DMS 273 (cell line): ENCODE data around the gene EXOSC5.
"Not testable (repeated sequence)": the region's sequence is repeated elsewhere in the genome, so short reads cannot be mapped to it uniquely, and the experiment has no call there.

Experiments used
- DNase-seq: peaks from one replicate; lab custom pipeline; 2025; ENCODE audit not compliant: unreplicated experiment; lab: John Stamatoyannopoulos, UW

Gene EXOSC5

GRCh38 chr19:41371541-41371940, 25.6 kb downstream of the EXOSC5 start:
- DNase-seq: no peak

- DNase-seq: not testable (repeated sequence)
These were observed 26.0 kb downstream of the EXOSC5 start for GRCh38 chr19:41371119-41371518.

GRCh38 chr19:41369769-41370168, 27.4 kb downstream of the EXOSC5 start:
- no peak for DNase-seq

- DNase-seq: no peak
These were observed 29.3 kb downstream of the EXOSC5 start for GRCh38 chr19:41367848-41368301.

GRCh38 chr19:41366089-41366488, 31.1 kb downstream of the EXOSC5 start:
- DNase-seq: peak; percentile 53

- DNase-seq: no peak
These were observed 32.4 kb downstream of the EXOSC5 start for GRCh38 chr19:41364524-41365391.

- peak; percentile 99 for DNase-seq
These were observed 33.2 kb downstream of the EXOSC5 start, which contains the start of gene B9D2 for GRCh38 chr19:41363753-41364523. B9D2 (minus strand) TSS chr19:41364149; CDS start chr19:41363519, 630 bp downstream.

- no peak for DNase-seq
These were observed 33.8 kb downstream of the EXOSC5 start for GRCh38 chr19:41363371-41363752.

GRCh38 chr19:41362143-41362847, 34.9 kb downstream of the EXOSC5 start:
- no peak for DNase-seq

GRCh38 chr19:41359741-41360140, 37.4 kb downstream of the EXOSC5 start:
- DNase-seq: no peak

GRCh38 chr19:41357746-41358145, 39.4 kb downstream of the EXOSC5 start:
- DNase-seq: no peak

- DNase-seq: no peak
These were observed 40.0 kb downstream of the EXOSC5 start for GRCh38 chr19:41356984-41357739.

GRCh38 chr19:41355802-41356201, 41.4 kb downstream of the EXOSC5 start:
- DNase-seq: no peak

GRCh38 chr19:41355035-41355434, 42.1 kb downstream of the EXOSC5 start:
- no peak for DNase-seq

GRCh38 chr19:41354343-41354953, 42.7 kb downstream of the EXOSC5 start:
- no peak for DNase-seq

- peak; percentile 81 for DNase-seq
These were observed 43.5 kb downstream of the EXOSC5 start, which contains the start of gene TGFB1 for GRCh38 chr19:41353466-41354342. TGFB1 (minus strand) TSS chr19:41353922; CDS start chr19:41353044, 878 bp downstream.

GRCh38 chr19:41352609-41353465, 44.3 kb downstream of the EXOSC5 start:
- DNase-seq: peak; percentile 78

- DNase-seq: no peak
These were observed 44.9 kb downstream of the EXOSC5 start for GRCh38 chr19:41352279-41352608.
